ENCODE measurements around the gene COL7A1. TPM values are rescaled to one million over a fixed set of nuclear protein-coding genes. Genes with fewer than 3 reads are reported as not detected.

Gene COL7A1
- total RNA-seq, result 24.5 TPM
- long read RNA-seq, partial matches to known transcripts, result 15 of 21 reads
- long read RNA-seq, other reads (novel, unspliced or antisense), result 6 of 21 reads

- DNase-seq (peak; percentile 44), ATAC-seq (no peak)
- intact Hi-C loops (cut with micrococcal nuclease), result no loop called here
Observed at GRCh38 chr3:48595075-48595525, at the start of gene COL7A1. TSS of gene COL7A1 (minus strand) at chr3:48595329. CDS start at chr3:48595159, 170 bp downstream.

DNA sequence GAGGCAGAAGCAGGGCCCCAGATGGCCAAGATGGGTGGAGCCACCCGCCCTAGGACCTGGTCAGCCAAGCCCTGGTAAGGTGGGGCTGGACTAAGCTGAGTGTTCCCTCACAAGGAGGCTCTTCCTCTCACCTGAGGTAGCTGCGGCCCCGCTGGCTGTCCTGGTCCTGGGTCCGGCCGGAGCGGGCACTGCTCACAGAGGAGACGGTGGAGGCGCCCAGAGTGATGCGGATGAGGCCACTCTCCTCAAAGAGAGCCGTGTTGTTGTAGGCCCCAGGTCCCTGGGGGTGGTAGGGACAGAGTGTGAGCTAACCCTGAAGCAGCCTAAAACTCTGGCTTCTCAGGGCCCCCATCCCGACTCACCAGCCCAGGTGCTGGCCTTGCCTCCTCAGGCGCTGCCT lies 47.5 kb upstream of the COL7A1 start:
- DNase-seq, result no peak
- intact Hi-C loops (cut with micrococcal nuclease), result no loop called here
- no peak for ATAC-seq

GRCh38 chr3:48641396-48641795 lies 46.3 kb upstream of the COL7A1 start:
- ATAC-seq (no peak), DNase-seq (no peak)
- intact Hi-C loops (cut with micrococcal nuclease), result no loop called here

- ATAC-seq (no peak), DNase-seq (no peak)
- intact Hi-C loops (cut with micrococcal nuclease), result no loop called here
Observed at GRCh38 chr3:48639944-48640606, 44.9 kb upstream of the COL7A1 start.

DNA sequence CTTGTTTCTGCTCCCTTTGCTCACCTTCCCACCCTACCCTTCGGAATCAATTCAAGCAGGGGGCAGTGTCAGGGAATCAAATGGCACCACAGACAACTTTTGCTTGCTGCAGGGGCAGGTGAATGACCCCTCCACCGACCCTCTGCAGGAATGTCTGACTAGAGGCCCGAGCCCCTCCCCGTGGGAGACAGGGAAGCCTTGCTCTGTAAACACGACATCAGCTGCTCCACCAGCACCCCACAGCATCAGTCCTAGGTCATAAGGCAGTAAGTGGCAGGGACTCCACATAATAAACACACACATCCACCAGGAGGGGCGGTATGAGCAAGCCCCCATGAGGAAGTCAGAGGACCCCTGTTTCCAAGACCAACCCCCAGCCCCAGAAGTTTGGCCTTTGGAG lies 42.2 kb upstream of the COL7A1 start:
- intact Hi-C loops (cut with micrococcal nuclease), result no loop called here
- DNase-seq, result no peak
- no peak for ATAC-seq

GRCh38 chr3:48636149-48636655 lies 41.1 kb upstream of the COL7A1 start:
- no peak for DNase-seq
- intact Hi-C loops (cut with micrococcal nuclease), result no loop called here
- no peak for ATAC-seq

DNA sequence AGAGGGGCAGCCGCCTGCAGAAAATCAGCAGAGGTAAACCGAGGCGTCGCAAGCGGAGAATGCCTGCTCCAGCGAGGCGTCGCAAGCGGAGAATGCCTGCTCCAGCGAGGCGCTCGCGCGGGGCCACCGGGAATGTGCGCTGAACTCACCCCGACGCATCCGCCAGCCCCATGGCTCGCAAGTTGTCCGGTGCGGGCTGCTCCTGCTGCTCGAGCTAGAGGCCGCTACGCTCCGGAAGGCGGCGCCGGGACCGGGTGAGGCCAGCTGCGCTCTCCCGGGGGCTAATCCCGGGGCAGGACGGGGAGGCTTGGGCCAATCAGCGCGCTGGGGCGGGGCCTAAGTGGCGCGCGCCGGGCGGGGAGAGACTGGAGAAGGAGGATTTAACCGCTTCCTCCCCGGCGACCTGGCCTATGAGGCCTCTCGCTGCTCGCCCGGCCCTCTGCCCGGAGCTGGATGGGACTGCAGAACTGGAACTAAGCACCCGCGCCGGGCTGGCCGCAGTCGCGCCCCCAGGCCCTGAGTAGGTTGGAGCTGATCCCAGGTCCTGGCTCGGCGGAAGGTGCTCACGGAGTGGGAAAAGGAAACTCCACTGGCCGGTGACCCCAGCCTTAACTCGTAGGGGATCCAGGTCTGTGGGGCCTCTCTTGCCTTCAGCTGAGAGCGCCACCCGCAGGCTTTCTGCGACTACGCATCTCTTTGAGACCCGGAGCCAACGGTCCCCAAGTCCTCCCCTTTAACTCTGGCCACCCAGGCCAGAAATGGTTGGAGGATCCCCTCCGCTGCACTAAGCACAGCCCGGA lies 40.3 kb upstream of the COL7A1 start, which contains the start of gene SLC26A6:
Gene SLC26A6 (minus strand): TSS at position 240 of the 800 bp plus-strand sequence. CDS start 68 bp downstream, at position 172.
- ATAC-seq (peak; percentile 98), DNase-seq (peak; percentile 99)
- intact Hi-C loops (cut with micrococcal nuclease), result no loop called here

- DNase-seq (peak; percentile 74), ATAC-seq (peak; percentile 55)
- intact Hi-C loops (cut with micrococcal nuclease), result no loop called here
Observed at GRCh38 chr3:48634661-48635221, 39.6 kb upstream of the COL7A1 start.

DNA sequence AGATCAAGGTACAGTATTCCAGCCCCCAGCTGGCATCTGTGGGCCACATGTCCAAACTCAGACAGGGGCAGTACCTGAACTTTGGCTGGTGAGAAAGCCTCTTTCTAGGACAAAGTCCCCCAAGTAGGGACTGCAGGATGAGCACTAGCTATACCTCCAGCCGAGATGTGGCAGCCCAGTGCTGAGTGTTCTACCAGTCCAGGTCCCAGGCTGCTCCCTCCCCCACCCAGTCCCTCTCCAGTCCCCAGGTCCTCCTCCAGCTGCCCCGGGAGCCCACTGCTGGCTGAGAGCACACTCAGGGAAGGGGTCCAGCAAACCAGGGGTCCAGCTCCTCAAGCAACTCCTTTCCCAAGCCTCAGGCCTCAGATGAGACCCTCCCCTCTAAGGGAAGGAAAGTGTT lies 38.6 kb upstream of the COL7A1 start:
- intact Hi-C loops (cut with micrococcal nuclease), result no loop called here
- DNase-seq (no peak), ATAC-seq (no peak)

- DNase-seq (no peak), ATAC-seq (no peak)
- intact Hi-C loops (cut with micrococcal nuclease), result no loop called here
Observed at GRCh38 chr3:48633256-48633655, 38.1 kb upstream of the COL7A1 start.

GRCh38 chr3:48631516-48632448 lies 36.7 kb upstream of the COL7A1 start:
- no peak for ATAC-seq
- intact Hi-C loops (cut with micrococcal nuclease), result no loop called here
- DNase-seq, result no peak

- DNase-seq (no peak), ATAC-seq (no peak)
- intact Hi-C loops (cut with micrococcal nuclease), result no loop called here
Observed at GRCh38 chr3:48630833-48631232, 35.7 kb upstream of the COL7A1 start.

GRCh38 chr3:48630407-48630806 lies 35.3 kb upstream of the COL7A1 start:
- no peak for ATAC-seq
- no peak for DNase-seq
- intact Hi-C loops (cut with micrococcal nuclease), result no loop called here

DNA sequence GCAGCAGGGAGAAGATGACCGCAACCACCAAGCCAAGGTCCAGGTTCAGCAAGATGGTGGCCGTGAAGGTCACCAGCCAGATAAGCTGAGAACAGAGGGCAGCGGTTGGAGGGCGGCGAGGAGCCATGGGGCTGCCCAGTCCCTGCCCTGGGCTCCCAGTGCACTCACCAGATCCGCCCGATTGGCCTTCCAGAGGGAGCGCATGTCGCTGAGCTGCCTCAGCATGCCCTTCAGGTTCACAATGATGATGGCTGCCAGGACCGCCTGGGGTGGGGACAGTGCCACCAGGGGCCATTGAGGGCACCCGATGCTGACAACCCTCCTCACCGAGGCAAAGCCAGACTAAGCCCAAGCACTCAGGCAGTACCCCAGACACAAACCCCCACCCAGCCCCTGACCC lies 34.8 kb upstream of the COL7A1 start:
- DNase-seq (no peak), ATAC-seq (no peak)
- intact Hi-C loops (cut with micrococcal nuclease), result no loop called here

GRCh38 chr3:48628277-48629017 lies 33.3 kb upstream of the COL7A1 start:
- intact Hi-C loops (cut with micrococcal nuclease), result no loop called here
- no peak for ATAC-seq

GRCh38 chr3:48625600-48625999 lies 30.5 kb upstream of the COL7A1 start:
- intact Hi-C loops (cut with micrococcal nuclease), result no loop called here
- no peak for ATAC-seq
- no peak for DNase-seq

More at GRCh38 chr3:48628277-48629017, 33.3 kb upstream of the COL7A1 start:
- no peak for DNase-seq

GRCh38 chr3:48624767-48625166 lies 29.6 kb upstream of the COL7A1 start:
- ATAC-seq (no peak), DNase-seq (no peak)
- intact Hi-C loops (cut with micrococcal nuclease), result no loop called here

- no peak for ATAC-seq
- intact Hi-C loops (cut with micrococcal nuclease), result no loop called here
- DNase-seq, result no peak
Observed at GRCh38 chr3:48623851-48624547, 28.9 kb upstream of the COL7A1 start.
